LNCaP clone FGC (cell line): ENCODE data around the gene IL11.
"Not testable (repeated sequence)": the region's sequence is repeated elsewhere in the genome, so short reads cannot be mapped to it uniquely, and the experiment has no call there.

Experiments used
- DNase-seq: peaks from one replicate; pipeline ENCODE4 v3.0.0-alpha.2; 2011; ENCODE audit warnings: low read depth
- H3K4me3 ChIP-seq: 2 replicates; pipeline ENCODE4 v1.5.1; 2011; ENCODE audit warnings: mild to moderate bottlenecking, low read depth, low read length, control low read depth
- CTCF ChIP-seq: IDR thresholded peaks from 2 replicates; pipeline ENCODE4 v1.5.1; 2012; ENCODE audit warnings: mild to moderate bottlenecking; ENCODE audit not compliant: control insufficient read depth, insufficient read depth; ENCODE audit errors: extremely low read depth

The IL11 gene

GRCh38 chr19:55407800-55408532, 37.7 kb upstream of the IL11 start:
- DNase-seq, result peak; percentile 97
- H3K4me3 ChIP-seq, result peak overlapping the region; percentile 81
- TF ChIP-seq CTCF, result no peak

GRCh38 chr19:55407550-55407799, 37.2 kb upstream of the IL11 start, which contains the start of gene UBE2S:
Gene UBE2S (minus strand): TSS chr19:55407788. CDS start chr19:55407589, 199 bp downstream.
- peak within 1 kb of the TSS; percentile 81 for H3K4me3 ChIP-seq
- not testable (repeated sequence) for DNase-seq

- DNase-seq, result no peak
- TF ChIP-seq CTCF, result no peak
- H3K4me3 ChIP-seq, result peak overlapping the region; percentile 81
Observed at GRCh38 chr19:55406826-55407549, 36.7 kb upstream of the IL11 start.

GRCh38 chr19:55406091-55406825, 36.0 kb upstream of the IL11 start:
- TF ChIP-seq CTCF, result no peak
- DNase-seq, result no peak

GRCh38 chr19:55405638-55406037, 35.4 kb upstream of the IL11 start:
- TF ChIP-seq CTCF, result no peak
- H3K4me3 ChIP-seq, result peak overlapping the region; percentile 81; the same call in 1 of the 2 replicates
- DNase-seq, result no peak

More at GRCh38 chr19:55406091-55406825, 36.0 kb upstream of the IL11 start:
- peak overlapping the region; percentile 81 for H3K4me3 ChIP-seq

GRCh38 chr19:55402509-55402908, 32.2 kb upstream of the IL11 start:
- no peak for DNase-seq
- H3K4me3 ChIP-seq, result no peak overlapping the region
- no peak for TF ChIP-seq CTCF

GRCh38 chr19:55401390-55401789, 31.1 kb upstream of the IL11 start:
- H3K4me3 ChIP-seq, DNase-seq: not testable (repeated sequence)
